ENCODE results near the gene C1orf53. TPM values are rescaled to one million over a fixed set of nuclear protein-coding genes. Genes with fewer than 3 reads are reported as not detected.

C1orf53 gene
- total RNA-seq, 4 donors from 2014 or later = 1.3 to 11.8 (median 10.3) TPM; not detected in 1

GRCh38 chr1:197919346-197920066 lies 17.1 kb downstream of the C1orf53 start:
- TF ChIP-seq EP300 (IDR thresholded peaks at IDR 0.05) = no peak
- no peak for TF ChIP-seq POLR2AphosphoS5 (IDR thresholded peaks at IDR 0.05)
- TF ChIP-seq, protein P1, sequence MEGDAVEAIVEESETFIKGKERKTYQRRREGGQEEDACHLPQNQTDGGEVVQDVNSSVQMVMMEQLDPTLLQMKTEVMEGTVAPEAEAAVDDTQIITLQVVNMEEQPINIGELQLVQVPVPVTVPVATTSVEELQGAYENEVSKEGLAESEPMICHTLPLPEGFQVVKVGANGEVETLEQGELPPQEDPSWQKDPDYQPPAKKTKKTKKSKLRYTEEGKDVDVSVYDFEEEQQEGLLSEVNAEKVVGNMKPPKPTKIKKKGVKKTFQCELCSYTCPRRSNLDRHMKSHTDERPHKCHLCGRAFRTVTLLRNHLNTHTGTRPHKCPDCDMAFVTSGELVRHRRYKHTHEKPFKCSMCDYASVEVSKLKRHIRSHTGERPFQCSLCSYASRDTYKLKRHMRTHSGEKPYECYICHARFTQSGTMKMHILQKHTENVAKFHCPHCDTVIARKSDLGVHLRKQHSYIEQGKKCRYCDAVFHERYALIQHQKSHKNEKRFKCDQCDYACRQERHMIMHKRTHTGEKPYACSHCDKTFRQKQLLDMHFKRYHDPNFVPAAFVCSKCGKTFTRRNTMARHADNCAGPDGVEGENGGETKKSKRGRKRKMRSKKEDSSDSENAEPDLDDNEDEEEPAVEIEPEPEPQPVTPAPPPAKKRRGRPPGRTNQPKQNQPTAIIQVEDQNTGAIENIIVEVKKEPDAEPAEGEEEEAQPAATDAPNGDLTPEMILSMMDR (IDR thresholded peaks at IDR 0.05) = no peak
- no peak for TF ChIP-seq POLR2A (IDR thresholded peaks at IDR 0.05)
- Histone ChIP-seq H3K36me3 (no peaks in the 10 kb centered on the region), H3K9me3 (no peaks in the 10 kb centered on the region), H3K27me3 (peaks cover 88% of the 10 kb centered on the region), H3K4me1 (peaks cover 60% of the 10 kb centered on the region), H3K4me3 (peak overlapping the region; percentile 17), H3K27ac (no peak overlapping the region)
- DNase-seq (ENCODE audit: low spot score in 2 of 2) = peak in 1 of 2 donors; percentile 46
- WGBS = 10% methylated on average over 26 of the region's 35 CpGs

DNA sequence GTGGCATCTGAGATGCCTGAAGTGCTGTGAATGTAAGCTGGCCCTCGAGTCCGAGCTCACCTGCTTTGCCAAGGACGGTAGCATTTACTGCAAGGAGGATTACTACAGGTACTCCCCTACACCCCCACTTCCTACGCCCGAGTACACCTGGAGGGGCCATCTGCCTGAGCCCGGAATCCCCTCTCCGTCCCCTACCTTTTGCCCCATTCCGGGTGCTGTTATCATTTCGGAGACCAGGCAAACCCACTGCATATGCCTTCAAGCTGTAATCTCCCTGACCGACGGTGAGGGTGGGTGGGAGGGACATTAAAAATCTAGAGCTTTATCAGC lies 17.6 kb downstream of the C1orf53 start:
- Histone ChIP-seq H3K36me3 (no peaks in the 10 kb centered on the region), H3K27ac (no peak overlapping the region), H3K27me3 (peaks cover 83% of the 10 kb centered on the region), H3K4me1 (peaks cover 60% of the 10 kb centered on the region), H3K9me3 (no peaks in the 10 kb centered on the region), H3K4me3 (peak overlapping the region; percentile 17)
- TF ChIP-seq EP300 (IDR thresholded peaks at IDR 0.05) (no peak), POLR2A (IDR thresholded peaks at IDR 0.05) (no peak), POLR2AphosphoS5 (IDR thresholded peaks at IDR 0.05) (no peak)
- TF ChIP-seq, protein P1 (IDR thresholded peaks at IDR 0.05) = no peak
- WGBS = 13% methylated on average over 8 of the region's 11 CpGs
- DNase-seq (ENCODE audit: low spot score in 2 of 2) = no peak

GRCh38 chr1:197920414-197921117 lies 18.1 kb downstream of the C1orf53 start:
- 26% methylated on average over 19 of the region's 19 CpGs for WGBS
- H3K36me3 ChIP-seq = no peaks in the 10 kb centered on the region
- H3K27me3 ChIP-seq = peaks cover 83% of the 10 kb centered on the region
- TF ChIP-seq EP300 (IDR thresholded peaks at IDR 0.05) (no peak), POLR2A (IDR thresholded peaks at IDR 0.05) (no peak), POLR2AphosphoS5 (IDR thresholded peaks at IDR 0.05) (no peak)
- TF ChIP-seq, protein P1 (IDR thresholded peaks at IDR 0.05) = no peak
- H3K27ac ChIP-seq = no peak overlapping the region
- no peak overlapping the region for H3K4me3 ChIP-seq
- no peaks in the 10 kb centered on the region for H3K9me3 ChIP-seq
- DNase-seq (ENCODE audit: low spot score in 2 of 2) = no peak
- H3K4me1 ChIP-seq = peaks cover 56% of the 10 kb centered on the region

DNA sequence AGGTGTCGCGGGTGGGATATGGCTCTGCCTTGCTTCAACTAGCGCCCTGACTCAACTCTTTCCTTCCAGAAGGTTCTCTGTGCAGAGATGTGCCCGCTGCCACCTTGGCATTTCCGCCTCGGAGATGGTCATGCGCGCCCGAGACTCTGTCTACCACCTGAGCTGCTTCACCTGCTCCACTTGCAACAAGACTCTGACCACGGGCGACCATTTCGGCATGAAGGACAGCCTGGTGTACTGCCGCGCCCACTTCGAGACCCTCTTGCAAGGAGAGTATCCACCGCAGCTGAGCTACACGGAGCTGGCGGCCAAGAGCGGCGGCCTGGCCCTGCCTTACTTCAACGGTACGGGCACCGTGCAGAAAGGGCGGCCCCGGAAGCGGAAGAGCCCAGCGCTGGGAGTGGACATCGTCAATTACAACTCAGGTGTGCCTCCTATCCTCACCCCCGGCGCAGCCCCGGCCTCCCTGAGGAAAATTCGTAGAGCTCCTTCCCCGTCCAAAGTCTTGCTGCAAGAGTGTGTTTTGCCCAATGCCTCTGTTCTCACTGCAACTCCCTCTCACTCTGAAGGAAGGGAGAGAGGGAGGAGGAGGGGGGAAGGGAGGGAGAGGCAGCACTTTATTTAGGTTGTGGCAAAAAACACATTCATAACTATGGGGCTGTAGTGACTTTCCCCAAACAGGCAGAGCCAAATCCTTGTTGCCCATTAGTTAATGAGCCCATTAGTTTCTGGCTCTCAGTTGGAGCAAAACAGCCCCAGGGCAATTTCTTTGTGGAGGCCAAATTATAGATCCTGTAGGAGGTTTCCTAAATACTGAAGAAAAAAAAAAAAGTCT lies 19.0 kb downstream of the C1orf53 start:
- Histone ChIP-seq H3K9me3 (no peaks in the 10 kb centered on the region), H3K27me3 (peaks cover 83% of the 10 kb centered on the region), H3K4me1 (peaks cover 48% of the 10 kb centered on the region), H3K27ac (no peak overlapping the region), H3K4me3 (peak overlapping the region; percentile 18), H3K36me3 (no peaks in the 10 kb centered on the region)
- no peak for TF ChIP-seq EP300 (IDR thresholded peaks at IDR 0.05)
- TF ChIP-seq, protein P1 (IDR thresholded peaks at IDR 0.05) = no peak
- TF ChIP-seq POLR2A (IDR thresholded peaks at IDR 0.05) = no peak
- no peak for TF ChIP-seq POLR2AphosphoS5 (IDR thresholded peaks at IDR 0.05)
- no peak for DNase-seq (ENCODE audit: low spot score in 2 of 2)
- WGBS = 23% methylated on average over 20 of the region's 33 CpGs

DNA sequence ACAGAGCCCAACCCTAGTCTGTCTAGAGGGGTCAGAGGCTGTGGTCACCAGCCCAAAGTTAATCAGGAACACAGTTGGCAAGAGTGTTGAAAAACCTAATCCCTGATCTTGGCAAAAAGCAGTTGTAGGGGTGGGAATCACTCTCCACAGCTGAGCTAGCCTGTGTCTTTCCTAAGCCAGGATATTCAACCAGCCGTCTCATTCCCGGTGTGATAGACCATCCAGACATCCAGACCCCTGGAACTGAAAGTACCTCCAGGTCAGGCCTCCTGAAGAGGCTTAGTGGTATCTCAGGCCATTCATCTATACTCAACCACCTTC lies 19.6 kb downstream of the C1orf53 start:
- DNase-seq (ENCODE audit: low spot score in 2 of 2) = no peak
- Histone ChIP-seq H3K4me1 (peaks cover 42% of the 10 kb centered on the region), H3K27ac (no peak overlapping the region), H3K27me3 (peaks cover 81% of the 10 kb centered on the region), H3K4me3 (no peak overlapping the region), H3K9me3 (no peaks in the 10 kb centered on the region), H3K36me3 (no peaks in the 10 kb centered on the region)
- 100% methylated on average over 2 of the region's 2 CpGs for WGBS
- no peak for TF ChIP-seq EP300 (IDR thresholded peaks at IDR 0.05)
- no peak for TF ChIP-seq POLR2A (IDR thresholded peaks at IDR 0.05)
- no peak for TF ChIP-seq POLR2AphosphoS5 (IDR thresholded peaks at IDR 0.05)
- TF ChIP-seq, protein P1 (IDR thresholded peaks at IDR 0.05) = no peak

All from suprapubic skin (tissue), 4 donors.